HG03432 (cell line): ENCODE measurements around the gene TMEM178B.
A peak's percentile ranks its signal among the peaks of the same experiment; 100 is the strongest.
"Not testable (repeated sequence)": the region's sequence is repeated elsewhere in the genome, so short reads cannot be mapped to it uniquely, and the experiment has no call there.

ENCODE experiments used
- ATAC-seq: cut with Tn5 transposase; IDR thresholded peaks from one replicate; pipeline ENCODE4 v1.9.1; 2021; ENCODE audit warnings: mild to moderate bottlenecking, moderate library complexity; ENCODE audit not compliant: unreplicated experiment

Gene TMEM178B

DNA sequence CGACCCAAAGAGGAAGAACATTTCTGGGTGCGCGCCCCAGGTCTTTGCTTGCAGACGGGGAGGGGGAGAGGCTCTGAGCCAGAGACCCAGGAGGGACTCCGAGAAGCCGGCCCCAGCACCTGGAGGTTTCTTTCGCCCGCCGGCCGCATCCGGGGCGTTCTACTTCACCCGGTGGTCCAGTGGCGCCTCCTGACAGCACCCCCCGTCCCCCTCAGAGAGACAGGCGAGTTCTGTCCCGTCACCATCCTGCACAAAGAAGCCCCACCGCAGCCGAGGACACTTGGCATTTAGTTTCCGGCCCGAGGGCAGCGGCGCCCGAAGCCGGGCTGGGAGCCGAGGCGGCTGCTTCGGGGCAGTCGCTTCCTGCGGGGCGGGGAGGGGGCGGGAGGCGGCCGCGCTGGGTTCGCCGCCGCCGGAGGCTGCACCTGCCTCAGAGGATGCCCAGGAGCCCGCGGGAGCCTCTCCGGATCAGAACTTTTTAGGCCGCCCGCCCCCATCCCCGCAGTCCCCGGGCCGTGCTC is at the start of gene TMEM178B:
Gene TMEM178B (plus strand): TSS at position 424 of the 521 bp plus-strand sequence.
- ATAC-seq = peak; percentile 22

DNA sequence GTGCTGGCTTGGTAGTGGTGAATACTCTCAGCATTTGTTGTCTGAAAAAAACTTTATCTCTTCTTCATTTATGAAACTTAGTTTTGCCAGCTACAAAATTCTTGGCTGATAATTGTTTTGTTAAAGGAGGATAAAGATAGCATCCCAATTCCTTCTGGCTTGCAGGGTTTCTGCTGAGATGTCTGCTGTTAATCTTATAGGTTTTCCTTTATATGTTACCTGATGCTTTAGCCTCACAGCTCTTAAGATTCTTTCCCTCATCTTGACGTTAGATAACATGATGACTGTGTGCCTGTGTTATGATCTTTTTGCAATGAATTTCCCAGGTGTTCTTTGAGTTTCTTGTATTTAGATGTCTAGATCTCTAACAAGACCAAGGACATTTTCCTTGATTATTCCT is 49.2 kb upstream of the TMEM178B start:
- ATAC-seq = no peak

DNA sequence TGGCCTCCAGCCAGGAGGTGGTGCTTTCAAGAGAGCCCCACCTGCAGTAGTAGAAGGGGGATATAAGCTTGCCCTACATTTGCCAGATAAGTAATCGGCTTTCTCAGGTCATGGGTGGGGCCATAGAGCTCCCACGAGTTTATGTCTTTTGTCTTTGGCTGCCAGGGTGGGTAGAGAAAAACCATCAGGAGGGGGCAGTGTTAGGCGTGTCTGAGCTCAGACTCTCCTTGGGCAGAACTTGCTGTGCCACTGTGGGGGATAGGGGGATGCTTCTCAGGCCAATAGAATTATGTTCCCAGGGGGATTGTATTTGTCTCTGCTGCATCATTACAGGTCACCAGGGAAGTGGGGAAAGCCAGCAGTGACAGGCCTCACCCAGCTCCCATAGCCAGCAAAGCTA is 46.8 kb upstream of the TMEM178B start:
- no peak for ATAC-seq

DNA sequence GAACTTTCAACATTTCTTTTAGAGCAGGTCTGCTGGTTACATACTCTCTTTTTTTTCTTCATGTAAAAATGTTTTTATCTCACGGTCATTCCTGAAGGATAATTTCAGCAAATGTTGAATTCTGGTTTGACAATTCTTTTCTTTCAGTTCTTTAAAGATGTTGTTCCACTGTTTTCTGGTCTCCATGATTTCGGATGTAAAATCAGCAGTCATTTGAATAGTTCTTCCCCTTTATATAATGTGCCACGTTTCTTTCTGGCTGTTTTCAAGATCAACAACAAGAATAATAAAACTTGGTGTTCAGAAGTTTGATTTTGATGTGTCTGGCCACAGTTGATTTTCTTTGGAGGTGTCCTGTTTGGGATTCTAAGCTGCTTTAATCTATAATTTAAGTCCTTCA is 45.1 kb upstream of the TMEM178B start:
- no peak for ATAC-seq

DNA sequence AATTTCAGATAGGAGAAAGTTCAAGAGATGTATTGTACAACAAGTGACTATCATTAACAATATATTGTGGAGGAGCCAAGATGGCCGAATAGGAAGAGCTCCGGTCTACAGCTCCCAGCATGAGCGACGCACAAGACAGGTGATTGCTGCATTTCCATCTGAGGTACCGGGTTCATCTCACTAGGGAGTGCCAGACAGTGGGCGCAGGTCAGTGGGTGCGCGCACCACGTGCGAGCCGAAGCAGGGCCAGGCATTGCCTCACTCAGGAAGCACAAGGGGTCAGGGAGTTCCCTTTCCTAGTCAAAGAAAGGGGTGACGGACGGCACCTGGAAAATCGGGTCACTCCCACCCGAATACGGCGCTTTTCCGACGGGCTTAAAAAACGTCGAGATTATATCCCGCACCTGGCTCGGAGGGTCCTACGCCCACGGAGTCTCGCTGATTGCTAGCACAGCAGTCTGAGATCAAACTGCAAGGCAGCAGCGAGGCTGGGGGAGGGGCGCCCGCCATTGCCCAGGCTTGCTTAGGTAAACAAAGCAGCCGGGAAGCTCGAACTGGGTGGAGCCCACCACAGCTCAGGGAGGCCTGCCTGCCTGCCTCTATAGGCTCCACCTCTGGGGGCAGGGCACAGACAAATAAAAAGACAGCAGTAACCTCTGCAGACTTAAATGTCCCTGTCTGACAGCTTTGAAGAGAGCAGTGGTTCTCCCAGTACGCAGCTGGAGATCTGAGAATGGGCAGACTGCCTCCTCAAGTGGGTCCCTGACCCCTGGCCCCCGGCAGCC is 41.1 kb upstream of the TMEM178B start:
- not testable (repeated sequence) for ATAC-seq

DNA sequence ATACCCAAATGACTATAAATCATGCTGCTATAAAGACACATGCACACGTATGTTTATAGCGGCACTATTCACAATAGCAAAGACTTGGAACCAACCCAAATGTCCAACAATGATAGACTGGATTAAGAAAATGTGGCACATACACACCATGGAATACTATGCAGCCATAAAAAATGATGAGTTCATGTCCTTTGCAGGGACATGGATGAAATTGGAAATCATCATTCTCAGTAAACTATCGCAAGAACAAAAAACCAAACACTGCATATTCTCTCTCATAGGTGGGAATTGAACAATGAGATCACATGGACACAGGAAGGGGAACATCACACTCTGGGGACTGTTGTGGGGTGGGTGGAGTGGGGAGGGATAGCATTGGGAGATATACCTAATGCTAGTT is 35.8 kb upstream of the TMEM178B start:
- not testable (repeated sequence) for ATAC-seq

DNA sequence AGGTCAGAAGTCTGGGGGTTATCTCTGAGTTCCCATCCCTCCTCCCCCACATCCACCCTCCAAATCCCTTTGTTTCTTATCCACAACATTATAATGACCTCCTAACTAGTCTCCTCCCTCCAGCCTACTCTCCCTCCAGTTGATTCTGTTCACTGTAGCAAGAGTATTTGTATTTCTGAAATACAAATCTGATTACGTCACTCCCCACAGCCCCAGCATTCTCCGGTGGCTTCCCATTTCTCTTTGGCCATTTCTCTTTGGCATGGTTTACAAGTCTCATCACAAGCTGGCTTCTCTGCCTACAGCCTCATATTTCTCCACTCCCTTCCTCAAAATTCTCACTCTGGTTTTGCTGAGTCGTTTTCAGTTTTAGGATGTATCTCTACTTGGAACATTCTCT is 34.5 kb upstream of the TMEM178B start:
- no peak for ATAC-seq

DNA sequence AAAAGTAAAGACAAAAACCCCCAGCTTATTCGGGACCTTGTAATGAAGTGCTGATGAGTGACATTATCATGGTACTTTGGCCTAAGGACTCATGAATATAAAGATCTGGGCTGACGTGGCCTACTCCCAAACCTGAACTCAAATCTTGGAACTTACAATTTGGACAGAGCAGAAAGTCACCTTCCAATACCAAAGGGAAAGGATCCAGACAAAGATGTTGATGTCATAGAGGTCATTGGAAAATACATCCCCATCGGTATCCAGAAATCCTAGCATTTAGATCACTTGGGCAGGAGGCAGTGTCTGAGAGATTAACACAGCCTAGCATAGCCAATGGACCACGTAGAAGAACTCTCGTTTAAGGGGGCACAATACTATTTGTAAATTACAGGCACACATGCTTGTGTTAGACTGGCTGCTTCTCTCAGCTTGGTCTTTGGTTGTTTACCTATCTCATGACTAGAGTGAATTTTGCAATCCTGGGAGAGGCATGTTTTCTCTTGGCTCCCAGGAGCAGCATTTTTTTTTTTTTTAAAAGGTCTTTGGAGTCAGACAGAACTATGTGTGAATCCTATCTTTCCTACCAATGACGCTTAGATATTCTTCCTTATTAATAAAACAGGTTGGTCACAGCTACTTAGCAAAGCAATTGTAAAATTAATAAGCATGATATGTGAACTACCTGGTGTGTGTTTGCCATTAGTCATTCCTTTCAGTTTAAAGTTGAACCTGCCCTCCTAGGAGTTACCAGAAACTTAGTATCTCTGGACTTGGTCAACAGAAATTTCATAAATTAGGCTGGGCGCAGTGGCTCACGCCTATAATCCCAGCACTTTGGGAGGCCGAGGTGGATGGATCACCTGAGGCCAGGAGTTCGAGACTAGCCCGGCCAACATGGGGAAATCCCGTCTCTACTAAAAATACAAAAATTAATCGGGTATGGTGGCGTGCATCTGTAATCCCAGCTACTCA is 31.4 kb upstream of the TMEM178B start:
- ATAC-seq = no peak

DNA sequence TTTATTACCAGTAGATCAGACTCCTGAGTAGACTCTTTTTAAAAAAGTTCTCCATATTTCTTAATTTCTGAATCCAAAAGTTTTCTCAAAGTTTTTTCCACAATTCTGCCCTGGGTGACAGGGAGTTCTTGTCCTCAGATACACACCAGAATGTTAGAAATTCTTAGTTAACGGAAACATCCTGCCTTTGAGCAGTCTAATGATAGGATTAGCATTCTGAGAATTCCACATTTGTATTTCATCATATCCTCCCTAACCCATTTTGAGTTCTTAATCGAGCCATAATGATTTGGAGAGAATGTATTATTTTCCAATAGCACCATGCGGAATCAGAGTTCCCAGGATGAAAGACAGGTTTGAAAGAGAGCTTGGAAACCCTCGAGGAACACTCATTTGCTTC is 30.2 kb upstream of the TMEM178B start:
- ATAC-seq = no peak

DNA sequence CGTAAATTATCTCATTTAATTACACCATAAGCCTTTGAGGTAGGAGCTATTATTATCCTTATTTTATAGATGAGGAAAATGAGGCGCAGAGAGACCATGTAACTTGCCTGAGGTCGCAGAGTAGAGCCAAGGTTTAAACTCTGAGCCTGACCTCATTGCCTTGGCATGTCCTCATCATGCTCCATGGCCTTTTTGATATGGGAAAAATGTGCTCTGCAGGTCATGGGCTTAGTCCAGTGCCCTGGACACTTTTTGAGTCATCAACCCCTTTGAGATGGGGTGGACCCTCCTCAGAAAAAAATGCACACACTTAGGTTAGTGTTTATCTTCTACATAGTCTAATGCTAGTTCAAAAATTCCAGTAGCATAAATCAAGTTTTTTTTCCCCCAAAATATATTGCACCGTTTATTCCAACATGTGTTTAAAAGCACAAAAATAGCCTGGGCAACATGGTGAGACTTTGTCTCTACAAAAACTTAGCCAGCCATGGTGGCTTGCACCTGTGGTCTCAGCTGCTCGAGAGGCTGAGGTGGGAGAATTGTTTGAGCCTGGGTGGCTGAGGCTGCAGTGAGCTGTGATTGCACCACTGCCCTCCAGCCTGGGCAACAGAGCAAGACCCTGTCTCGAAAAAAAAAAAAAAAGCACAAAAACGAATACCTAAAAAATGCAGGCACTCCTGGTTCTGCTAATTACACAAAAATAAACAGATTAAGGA is 28.6 kb upstream of the TMEM178B start:
- no peak for ATAC-seq

DNA sequence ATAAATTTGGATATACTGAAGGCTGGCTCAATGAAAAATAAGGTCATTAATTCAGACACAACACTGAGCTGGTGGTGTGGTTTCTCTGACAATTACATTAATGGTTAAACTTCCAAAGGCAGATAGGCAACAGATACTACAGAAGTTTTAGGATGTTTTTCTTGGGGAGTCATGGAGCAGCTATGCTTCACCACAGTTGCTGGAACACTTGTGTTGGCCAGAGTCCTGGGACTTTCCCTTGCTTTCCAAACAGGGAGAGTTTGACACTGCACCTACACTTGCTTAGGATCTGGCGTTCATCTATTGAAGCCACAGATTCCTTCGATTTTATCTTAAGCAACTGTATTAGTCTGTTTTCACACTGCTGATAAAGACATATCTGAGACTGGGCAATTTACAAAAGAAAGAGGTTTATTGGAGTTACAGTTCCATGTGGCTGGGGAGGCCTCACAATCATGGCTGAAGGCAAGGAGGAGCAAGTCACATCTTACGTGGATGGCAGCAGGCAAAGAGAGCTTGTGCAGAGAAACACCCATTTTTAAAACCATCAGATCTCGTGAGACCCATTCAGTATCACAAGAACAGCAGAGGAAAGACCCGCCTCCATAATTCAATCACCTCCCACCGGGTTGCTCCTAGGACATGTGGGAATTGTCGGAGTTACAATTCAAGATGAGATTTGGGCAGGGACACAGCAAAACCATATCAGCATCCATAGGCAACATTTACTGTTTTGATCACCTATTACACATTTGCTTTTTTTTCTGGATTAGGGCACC is 27.8 kb upstream of the TMEM178B start:
- no peak for ATAC-seq

DNA sequence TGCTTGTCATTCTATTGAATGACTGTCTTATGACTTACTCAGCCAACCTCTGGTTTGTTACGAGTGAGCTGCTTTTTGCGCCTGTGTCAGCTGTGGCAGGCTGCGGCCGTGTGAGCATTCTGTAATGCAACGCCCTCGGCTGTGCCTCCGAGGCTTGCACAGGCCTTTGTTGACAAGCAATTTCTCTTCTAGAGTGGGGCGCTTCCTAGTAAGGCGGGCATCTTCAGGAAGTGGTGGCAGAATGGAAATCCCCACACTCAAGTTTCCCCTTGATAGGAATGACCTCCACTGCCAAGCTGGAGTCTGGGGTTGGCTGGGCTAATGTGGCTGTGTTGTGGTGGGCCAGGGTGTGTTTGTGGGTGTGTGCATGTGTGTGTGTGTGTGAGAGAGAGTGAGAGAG is 20.2 kb upstream of the TMEM178B start:
- no peak for ATAC-seq

DNA sequence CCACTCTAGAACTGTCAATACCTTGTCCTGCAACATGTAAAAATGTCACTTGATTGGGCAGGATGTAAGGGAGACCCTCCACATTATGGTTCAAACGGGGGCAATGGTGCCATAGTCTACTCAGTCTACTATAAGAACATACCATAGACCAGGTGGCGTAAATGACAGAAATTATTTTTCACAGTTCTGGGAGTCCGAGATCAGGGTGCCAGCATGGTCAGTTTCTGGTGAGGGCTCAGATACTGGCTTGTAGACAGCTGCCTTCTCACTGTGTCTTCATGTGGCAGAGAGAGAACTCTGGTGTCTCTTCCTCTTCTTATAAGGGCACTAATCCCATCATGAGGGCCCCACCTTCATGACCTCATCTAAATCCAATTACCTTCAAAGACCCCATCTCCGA is 18.7 kb upstream of the TMEM178B start:
- no peak for ATAC-seq

DNA sequence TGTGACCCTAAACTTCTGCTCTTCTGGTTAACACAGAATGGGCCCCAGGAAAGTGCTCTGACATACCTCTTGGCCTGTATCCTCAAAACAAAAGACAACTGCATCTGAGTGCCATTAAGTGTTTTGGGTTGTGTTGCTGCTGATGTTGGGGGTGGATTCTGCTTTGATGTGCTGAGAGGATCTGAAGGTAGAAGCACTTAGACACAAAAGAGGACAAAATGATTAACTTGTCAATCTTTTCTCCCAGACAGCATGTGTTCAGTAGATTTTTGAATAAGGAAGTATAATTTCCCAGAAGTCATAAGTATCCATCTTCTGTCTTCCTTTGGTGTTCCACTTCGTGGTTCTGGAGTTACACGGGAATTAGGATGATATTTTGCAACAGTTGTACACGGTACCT is 16.1 kb upstream of the TMEM178B start:
- no peak for ATAC-seq

DNA sequence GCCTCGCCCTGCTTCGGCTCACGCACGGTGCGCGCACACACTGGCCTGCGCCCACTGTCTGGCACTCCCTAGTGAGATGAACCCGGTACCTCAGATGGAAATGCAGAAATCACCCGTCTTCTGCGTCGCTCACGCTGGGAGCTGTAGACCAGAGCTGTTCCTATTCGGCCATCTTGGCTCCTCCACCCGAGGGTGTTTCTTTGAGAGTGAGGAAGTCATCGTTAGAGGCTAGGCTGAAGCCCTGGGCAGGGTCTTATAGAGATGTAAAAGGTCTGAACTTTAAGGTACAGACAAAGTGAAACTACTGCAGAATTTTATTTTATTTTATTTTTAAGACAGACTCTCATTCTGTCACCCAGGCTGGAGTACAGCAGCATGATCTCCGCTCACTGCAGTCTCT is 6.0 kb upstream of the TMEM178B start:
- not testable (repeated sequence) for ATAC-seq

DNA sequence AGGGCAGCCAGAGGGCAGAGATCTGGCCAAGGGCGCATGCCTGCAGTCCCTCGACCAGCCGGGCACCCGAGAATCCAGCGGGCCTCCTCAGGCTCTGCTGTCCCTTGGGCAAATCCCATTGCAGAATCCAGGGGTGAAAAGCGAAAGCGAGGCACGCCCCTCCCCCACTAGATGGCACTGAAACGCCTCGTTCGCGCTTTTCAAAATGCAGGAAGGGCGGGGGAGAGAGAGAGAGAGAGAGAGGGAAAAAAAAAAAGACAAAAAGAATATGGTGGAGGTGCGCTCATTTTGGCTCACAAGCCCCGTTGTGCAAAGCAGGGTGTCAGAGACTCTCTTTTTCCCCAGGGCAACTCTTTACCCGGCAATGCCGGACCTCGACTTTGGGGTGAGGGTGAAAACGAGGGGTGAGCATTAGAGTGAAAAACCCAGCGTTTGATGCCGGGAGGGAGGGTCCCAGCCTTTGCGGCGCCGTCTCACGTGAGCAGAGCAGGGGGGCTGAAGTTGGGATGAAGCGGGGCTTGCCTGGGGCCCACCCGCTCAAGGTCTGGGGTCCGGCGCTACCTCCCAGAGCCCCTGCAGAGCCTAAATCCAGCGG is 2.5 kb upstream of the TMEM178B start:
- no peak for ATAC-seq

DNA sequence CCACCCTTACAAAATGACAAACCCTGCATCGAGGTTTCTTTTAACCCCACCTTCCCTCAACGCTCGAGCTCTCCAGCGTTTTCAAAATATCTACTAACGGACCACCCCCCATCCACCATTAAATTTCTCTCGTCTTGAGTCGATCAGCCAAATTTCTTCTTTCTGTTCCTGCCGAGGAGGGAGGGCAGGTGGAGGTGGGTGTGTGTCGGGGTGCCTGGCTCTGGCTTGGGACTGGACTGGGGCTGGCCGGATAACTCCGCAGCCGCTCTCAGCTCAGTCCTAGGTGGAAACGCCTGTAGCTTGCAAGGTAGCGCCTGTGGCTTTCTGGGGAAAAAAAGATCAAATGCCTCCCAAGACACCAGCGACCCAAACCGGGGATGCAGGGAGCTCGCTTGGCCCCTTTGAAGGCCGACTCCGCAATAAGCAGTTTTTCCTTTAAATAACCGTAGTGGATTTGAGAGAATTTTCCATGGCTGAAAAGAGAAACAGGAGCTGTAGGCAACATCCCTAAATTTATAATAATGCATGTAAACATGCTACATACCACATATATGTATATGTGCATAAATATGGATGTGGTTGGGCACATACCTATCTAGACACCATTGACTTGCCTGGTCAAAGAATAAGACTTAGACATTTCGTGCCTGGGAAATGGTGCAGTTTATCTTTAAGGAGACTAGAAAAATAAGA is 1.9 kb upstream of the TMEM178B start:
- ATAC-seq = no peak

DNA sequence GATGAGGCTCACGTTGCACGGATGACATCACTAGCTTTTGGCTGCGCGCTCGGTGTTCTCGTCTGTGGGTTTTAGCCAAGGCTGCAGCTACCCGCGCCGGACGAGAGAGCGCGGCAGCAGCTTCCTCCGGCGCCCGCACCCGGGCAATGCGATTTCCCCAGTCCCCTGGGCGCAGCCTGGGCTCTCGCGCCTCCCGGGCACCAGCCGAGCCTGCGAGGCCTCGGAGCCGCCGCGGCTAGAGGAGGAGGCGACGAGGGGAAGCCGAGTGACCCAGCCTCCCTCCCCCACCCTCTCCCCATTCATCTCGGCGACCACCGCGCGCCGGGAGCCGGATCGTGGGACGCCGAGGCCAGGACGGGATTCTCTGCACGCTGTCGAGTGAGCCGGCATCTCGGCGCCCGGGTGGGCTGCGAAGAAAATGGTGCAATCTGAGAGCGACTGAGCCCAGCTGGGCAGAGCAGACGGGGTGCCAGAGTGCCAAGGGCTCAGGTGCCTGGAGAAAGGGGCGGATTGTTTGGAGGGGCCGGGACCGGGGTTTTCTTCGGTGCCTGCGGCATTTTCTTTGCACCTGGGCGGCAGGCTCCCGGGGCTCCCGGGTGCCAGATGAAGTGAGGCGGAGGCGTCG is 1.2 kb upstream of the TMEM178B start:
- ATAC-seq = no peak

DNA sequence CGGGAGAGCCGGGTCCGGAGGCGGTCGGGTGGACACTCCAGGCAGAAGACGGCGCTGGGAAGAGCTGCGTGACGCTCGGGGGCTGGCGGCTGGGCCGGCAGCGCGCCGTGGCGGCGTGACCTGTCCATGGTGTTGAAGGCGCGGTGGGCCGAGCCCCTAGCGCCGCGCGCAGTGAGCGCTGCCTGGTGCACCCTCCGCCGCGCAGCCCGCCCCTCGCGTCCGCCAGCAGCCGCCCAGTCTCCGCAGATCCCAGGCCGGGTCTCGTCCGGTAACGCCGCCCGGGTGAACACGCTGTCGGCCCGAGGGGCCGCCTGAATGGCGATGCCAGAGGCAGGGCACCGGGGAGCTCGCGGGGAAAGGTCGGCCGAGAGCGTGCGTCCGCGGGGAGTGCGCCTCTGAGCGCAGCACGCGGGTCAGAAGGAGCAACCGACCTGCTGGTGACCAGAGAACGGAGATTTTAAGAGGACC is 657 bp upstream of the TMEM178B start:
- no peak for ATAC-seq
